CD4-positive, alpha-beta memory T cell (primary cell): ENCODE results near the gene MGME1. TPM values are rescaled to one million over a fixed set of nuclear protein-coding genes. Genes with fewer than 3 reads are reported as not detected.
A peak's percentile ranks its signal among the peaks of the same experiment; 100 is the strongest.

ENCODE experiments used
- CTCF ChIA-PET: fragments of 350-600 bp; sonication (Branson Sonifier 250); formaldehyde crosslinking; loops from one replicate; lab custom pipeline; 2021; ENCODE audit warnings: inconsistent platforms; ENCODE audit not compliant: partially characterized antibody; lab: Charles Lee
- POLR2A ChIA-PET: fragments of 350-600 bp; sonication (Branson Sonifier 250); formaldehyde crosslinking; loops from one replicate; lab custom pipeline; 2021; ENCODE audit not compliant: partially characterized antibody; lab: Charles Lee
- DNase-seq, 5 donors: peaks; one replicate each; pipeline versions ENCODE4 v3.0.0 to v3.0.0-alpha.2; 2020 to 2022; ENCODE audit warnings: mixed read lengths in 1 of 5
- H3K27ac ChIP-seq: one replicate; pipeline ENCODE4 v1.7.0; 2013; ENCODE audit warnings: low read depth, low read length
- H3K27me3 ChIP-seq: 2 replicates; pipeline ENCODE4 v1.7.0; 2013; ENCODE audit warnings: mild to moderate bottlenecking, low read length, moderate library complexity; ENCODE audit not compliant: insufficient read depth
- H3K36me3 ChIP-seq: 2 replicates; pipeline ENCODE4 v1.7.0; 2013; ENCODE audit warnings: mild to moderate bottlenecking, low read length, moderate library complexity; ENCODE audit not compliant: insufficient read depth
- H3K4me1 ChIP-seq: 2 replicates; pipeline ENCODE4 v1.7.0; 2013; ENCODE audit warnings: mild to moderate bottlenecking, low read length, moderate library complexity; ENCODE audit not compliant: insufficient read depth
- H3K4me3 ChIP-seq, 2 donors: one replicate each; pipeline ENCODE4 v1.7.0; 2013; ENCODE audit warnings: low read length in 2 of 2, mild to moderate bottlenecking in 1 of 2
- H3K9me3 ChIP-seq, 2 donors: one replicate each; pipeline ENCODE4 v1.7.0; 2013; ENCODE audit warnings: low read length in 2 of 2, control low read depth in 1 of 2; ENCODE audit not compliant: control insufficient read depth in 1 of 2
- H3K27ac Mint-ChIP-seq, 7 donors: one replicate each; pipeline ENCODE4 v1.8.0; 2020 to 2021; ENCODE audit warnings: mixed read lengths in 7 of 7, mild to moderate bottlenecking in 6 of 7, inconsistent platforms in 3 of 7, moderate library complexity in 3 of 7
- H3K27me3 Mint-ChIP-seq, 2 donors: one replicate each; pipeline ENCODE4 v1.8.0; 2020 to 2021; ENCODE audit warnings: mixed read lengths in 2 of 2
- H3K36me3 Mint-ChIP-seq, 2 donors: one replicate each; pipeline ENCODE4 v1.8.0; 2020 to 2021; ENCODE audit warnings: mixed read lengths in 2 of 2, inconsistent platforms in 1 of 2, mild to moderate bottlenecking in 1 of 2
- H3K4me1 Mint-ChIP-seq, 4 donors: one replicate each; pipeline ENCODE4 v1.8.0; 2020 to 2021; ENCODE audit warnings: mixed read lengths in 4 of 4, mild to moderate bottlenecking in 1 of 4
- H3K4me3 Mint-ChIP-seq, 8 donors: one replicate each; pipeline ENCODE4 v1.8.0; 2020 to 2021; ENCODE audit warnings: mixed read lengths in 8 of 8, mild to moderate bottlenecking in 7 of 8, moderate library complexity in 6 of 8, inconsistent platforms in 3 of 8
- H3K9me3 Mint-ChIP-seq, 8 donors: one replicate each; pipeline ENCODE4 v1.8.0; 2020 to 2021; ENCODE audit warnings: mixed read lengths in 8 of 8, mild to moderate bottlenecking in 5 of 8, inconsistent platforms in 3 of 8, moderate library complexity in 1 of 8
- intact Hi-C: fragments of 100-400 bp; cut with micrococcal nuclease; formaldehyde crosslinking; loops from one replicate; pipeline ENCODE4 v1.15.1; 2023
- polyA plus RNA-seq, 2 donors: library from polyadenylated mRNA; unstranded; fragments of 300-500 nt; fragmentation: Illumina TruSeq; gene quantifications; one replicate each; pipeline ENCODE4 v1.2.3, GENCODE V29; 2021
- total RNA-seq, 2 experiments: library from RNA; stranded (reverse); gene quantifications; one replicate each; pipeline ENCODE4 v1.2.3, GENCODE V29; 2021

The MGME1 gene
- total and polyA plus RNA-seq, 4 experiments from 2014 or later, result 7.4 to 17.0 (median 16.0) TPM

DNA sequence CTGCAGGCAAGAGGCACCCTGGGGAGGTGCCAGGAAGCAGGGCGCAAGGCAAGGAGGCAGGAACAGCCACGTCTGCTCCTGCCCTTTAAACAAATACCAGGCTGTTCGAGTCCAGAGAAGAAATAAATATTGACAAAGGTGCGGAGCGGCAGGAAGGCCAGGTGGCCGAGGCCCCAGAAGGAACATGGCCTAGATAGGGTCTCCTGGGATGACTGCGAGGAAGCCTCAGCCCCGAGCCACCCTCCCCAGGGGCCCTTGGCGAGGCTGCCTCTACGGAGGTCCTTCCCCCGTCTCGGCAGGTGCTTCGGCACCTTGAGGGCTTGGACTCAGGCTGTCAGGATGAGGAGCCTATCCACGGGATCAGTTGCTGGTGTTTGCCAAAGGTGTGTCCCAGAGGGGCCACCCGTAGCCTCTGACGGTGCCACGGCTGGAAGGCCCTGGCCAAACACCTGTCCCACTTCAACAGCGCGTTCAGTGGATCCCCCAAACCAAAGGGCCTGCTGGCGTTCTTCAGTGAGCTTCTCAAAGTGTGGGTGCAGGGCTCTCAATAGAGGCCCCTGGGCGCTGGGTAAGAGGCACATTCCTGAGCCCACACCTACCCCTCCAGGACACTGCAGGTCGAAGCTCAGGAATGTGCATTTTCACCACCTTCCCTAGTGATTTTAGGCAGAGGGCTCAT is 40.0 kb upstream of the MGME1 start:
- DNase-seq, result no peak
- H3K27ac ChIP-seq, result no peak overlapping the region
- H3K4me3 ChIP-seq, result no peak overlapping the region
- H3K4me1 ChIP-seq, result no peaks in the 10 kb centered on the region
- Mint-ChIP-seq H3K4me3 (no peak overlapping the region), H3K27me3 (peaks cover 1 to 5% of the 10 kb centered on the region in 2 donors), H3K4me1 (peaks cover 0 to 4% (median 0%) of the 10 kb centered on the region in 4 donors), H3K9me3 (peaks cover 0 to 7% (median 4%) of the 10 kb centered on the region in 8 donors), H3K36me3 (peaks cover 0 to 4% of the 10 kb centered on the region in 2 donors), H3K27ac (no peak overlapping the region)
- ChIA-PET POLR2A (no interaction called here), CTCF (no interaction called here)
- no peaks in the 10 kb centered on the region for H3K9me3 ChIP-seq
- H3K36me3 ChIP-seq, result no peaks in the 10 kb centered on the region
- intact Hi-C loops, result no loop called here
- no peaks in the 10 kb centered on the region for H3K27me3 ChIP-seq

DNA sequence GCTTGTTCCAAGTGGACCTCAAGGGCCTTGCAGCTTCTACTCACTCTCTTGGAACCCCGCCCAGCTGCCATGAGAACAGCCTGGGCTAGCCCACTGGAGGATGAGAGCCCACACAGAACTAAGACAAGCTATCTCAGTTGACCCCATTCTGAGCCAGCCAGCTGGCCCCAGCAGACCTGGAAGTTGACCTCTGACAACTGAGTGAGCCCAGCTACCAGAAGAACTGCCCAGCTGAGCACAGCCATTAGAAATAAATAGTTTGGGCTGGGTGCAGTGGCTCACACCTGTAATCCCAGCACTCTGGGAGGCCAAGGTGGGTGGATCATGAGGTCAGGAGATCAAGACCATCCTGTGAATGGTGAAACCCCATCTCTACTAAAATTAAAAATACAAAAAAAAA is 37.3 kb upstream of the MGME1 start:
- H3K9me3 ChIP-seq, result no peaks in the 10 kb centered on the region
- Mint-ChIP-seq H3K4me3 (no peak overlapping the region), H3K27ac (no peak overlapping the region), H3K4me1 (peaks cover 0 to 4% (median 0%) of the 10 kb centered on the region in 4 donors), H3K36me3 (peaks cover 0 to 4% of the 10 kb centered on the region in 2 donors), H3K9me3 (peaks cover 0 to 7% (median 4%) of the 10 kb centered on the region in 8 donors), H3K27me3 (peaks cover 0 to 5% of the 10 kb centered on the region in 2 donors)
- DNase-seq, result no peak
- H3K4me1 ChIP-seq, result no peaks in the 10 kb centered on the region
- H3K27me3 ChIP-seq, result no peaks in the 10 kb centered on the region
- no peak overlapping the region for H3K4me3 ChIP-seq
- ChIA-PET POLR2A (no interaction called here), CTCF (no interaction called here)
- no peaks in the 10 kb centered on the region for H3K36me3 ChIP-seq
- H3K27ac ChIP-seq, result no peak overlapping the region
- intact Hi-C loops, result no loop called here

DNA sequence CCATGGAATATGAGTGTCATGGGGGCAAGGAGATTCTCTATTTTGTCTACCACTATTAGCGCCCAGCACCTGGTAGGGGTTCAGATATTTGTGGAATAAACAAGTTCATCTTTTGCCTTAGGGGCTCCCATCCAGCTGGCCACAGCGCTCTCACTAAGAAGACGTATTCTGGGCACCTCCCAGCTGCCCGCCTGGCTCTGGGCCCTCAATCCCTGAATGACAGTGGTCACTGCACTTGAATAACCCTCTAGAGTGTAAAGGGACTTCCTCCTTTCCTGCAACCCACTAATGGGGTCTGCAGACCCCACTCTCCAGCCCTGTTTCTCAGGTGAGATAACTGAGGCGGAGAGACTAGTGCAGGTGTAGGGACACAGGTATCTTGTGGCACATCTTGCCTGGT is 36.4 kb upstream of the MGME1 start:
- Histone ChIP-seq H3K4me1 (no peaks in the 10 kb centered on the region), H3K27ac (no peak overlapping the region), H3K36me3 (no peaks in the 10 kb centered on the region), H3K4me3 (no peak overlapping the region), H3K27me3 (no peaks in the 10 kb centered on the region), H3K9me3 (no peaks in the 10 kb centered on the region)
- CTCF ChIA-PET, result no interaction called here
- POLR2A ChIA-PET, result no interaction called here
- intact Hi-C loops, result no loop called here
- Mint-ChIP-seq H3K36me3 (peaks cover 0 to 4% of the 10 kb centered on the region in 2 donors), H3K27me3 (peaks cover 0 to 5% of the 10 kb centered on the region in 2 donors), H3K4me1 (peaks cover 0 to 4% (median 0%) of the 10 kb centered on the region in 4 donors), H3K4me3 (no peak overlapping the region), H3K9me3 (peaks cover 0 to 7% (median 4%) of the 10 kb centered on the region in 8 donors), H3K27ac (no peak overlapping the region)
- no peak for DNase-seq

DNA sequence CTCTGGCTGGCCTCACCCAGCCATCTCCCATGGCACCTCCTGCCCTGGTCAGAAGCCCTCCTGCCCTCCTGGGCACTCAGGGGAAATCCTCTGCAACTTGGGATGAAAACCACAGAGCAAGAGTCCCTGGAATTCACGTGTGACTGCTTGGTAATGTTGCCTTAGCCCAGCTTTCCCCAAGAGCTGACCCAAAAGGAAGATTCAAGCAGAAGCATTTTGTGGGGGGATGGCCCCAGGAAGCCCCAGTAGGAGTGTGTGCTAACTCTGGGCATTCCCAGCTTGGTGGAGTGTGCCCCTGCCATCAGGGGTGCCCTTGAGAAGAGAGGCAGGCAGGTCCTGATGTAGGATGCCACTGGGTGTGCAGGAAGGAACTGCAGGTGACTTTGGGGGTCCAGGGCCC is 35.7 kb upstream of the MGME1 start:
- ChIA-PET POLR2A (interaction anchor here (0.6 kb wide), 1 partner anchor 62 kb away, joined by 3 read pairs; no protein-coding TSS in a partner anchor), CTCF (interaction anchor here (0.6 to 1.0 kb wide), 2 partner anchors 427 to 429 kb away, joined by 3 read pairs; no protein-coding TSS in a partner anchor)
- no peaks in the 10 kb centered on the region for H3K4me1 ChIP-seq
- Mint-ChIP-seq H3K9me3 (peaks cover 0 to 7% (median 4%) of the 10 kb centered on the region in 8 donors), H3K27me3 (peaks cover 0 to 3% of the 10 kb centered on the region in 2 donors), H3K4me1 (peaks cover 0 to 4% (median 0%) of the 10 kb centered on the region in 4 donors), H3K4me3 (no peak overlapping the region), H3K36me3 (peaks cover 0 to 4% of the 10 kb centered on the region in 2 donors), H3K27ac (no peak overlapping the region)
- H3K36me3 ChIP-seq, result no peaks in the 10 kb centered on the region
- no peaks in the 10 kb centered on the region for H3K27me3 ChIP-seq
- no peak overlapping the region for H3K27ac ChIP-seq
- no peak overlapping the region for H3K4me3 ChIP-seq
- intact Hi-C loops, result no loop called here
- DNase-seq, result no peak
- H3K9me3 ChIP-seq, result no peaks in the 10 kb centered on the region

DNA sequence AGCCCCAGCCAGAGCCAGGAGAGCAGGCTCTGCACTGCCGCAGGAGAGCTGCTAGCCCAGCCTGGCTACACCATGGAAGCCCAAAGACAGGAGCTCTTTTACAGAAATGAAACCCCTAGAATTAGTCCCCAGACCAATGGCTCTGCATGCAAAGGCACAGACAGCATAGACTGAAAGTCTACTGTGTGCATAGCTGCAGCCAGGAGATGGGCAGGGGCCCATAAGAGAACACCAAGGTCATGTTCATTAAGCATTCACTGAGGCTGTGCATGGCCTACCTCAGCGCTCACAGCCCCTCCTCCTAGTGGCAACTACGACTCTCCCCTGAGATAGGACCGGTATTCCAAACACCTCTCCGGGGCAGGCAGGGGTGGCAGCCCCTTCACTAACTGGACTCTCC is 35.1 kb upstream of the MGME1 start:
- H3K27ac Mint-ChIP-seq, result no peak overlapping the region
- H3K4me1 Mint-ChIP-seq, result peaks cover 0 to 4% (median under 1%) of the 10 kb centered on the region in 4 donors
- no peak for DNase-seq
- H3K4me3 Mint-ChIP-seq, result no peak overlapping the region
- peaks cover 0 to 4% of the 10 kb centered on the region in 2 donors for H3K36me3 Mint-ChIP-seq
- POLR2A ChIA-PET, result interaction anchor here (0.6 kb wide), 1 partner anchor 61 kb away, joined by 3 read pairs; no protein-coding TSS in a partner anchor
- no peaks in the 10 kb centered on the region for H3K27me3 ChIP-seq
- peaks cover 2% of the 10 kb centered on the region for H3K4me1 ChIP-seq
- H3K36me3 ChIP-seq, result no peaks in the 10 kb centered on the region
- H3K27me3 Mint-ChIP-seq, result peaks cover 0 to 3% of the 10 kb centered on the region in 2 donors
- CTCF ChIA-PET, result interaction anchor here (1.0 kb wide), 1 partner anchor 428 kb away, joined by 3 read pairs; no protein-coding TSS in a partner anchor
- peaks cover 0 to 7% (median 4%) of the 10 kb centered on the region in 8 donors for H3K9me3 Mint-ChIP-seq
- no peaks in the 10 kb centered on the region for H3K9me3 ChIP-seq
- H3K27ac ChIP-seq, result no peak overlapping the region
- H3K4me3 ChIP-seq, result no peak overlapping the region
- intact Hi-C loops, result no loop called here

DNA sequence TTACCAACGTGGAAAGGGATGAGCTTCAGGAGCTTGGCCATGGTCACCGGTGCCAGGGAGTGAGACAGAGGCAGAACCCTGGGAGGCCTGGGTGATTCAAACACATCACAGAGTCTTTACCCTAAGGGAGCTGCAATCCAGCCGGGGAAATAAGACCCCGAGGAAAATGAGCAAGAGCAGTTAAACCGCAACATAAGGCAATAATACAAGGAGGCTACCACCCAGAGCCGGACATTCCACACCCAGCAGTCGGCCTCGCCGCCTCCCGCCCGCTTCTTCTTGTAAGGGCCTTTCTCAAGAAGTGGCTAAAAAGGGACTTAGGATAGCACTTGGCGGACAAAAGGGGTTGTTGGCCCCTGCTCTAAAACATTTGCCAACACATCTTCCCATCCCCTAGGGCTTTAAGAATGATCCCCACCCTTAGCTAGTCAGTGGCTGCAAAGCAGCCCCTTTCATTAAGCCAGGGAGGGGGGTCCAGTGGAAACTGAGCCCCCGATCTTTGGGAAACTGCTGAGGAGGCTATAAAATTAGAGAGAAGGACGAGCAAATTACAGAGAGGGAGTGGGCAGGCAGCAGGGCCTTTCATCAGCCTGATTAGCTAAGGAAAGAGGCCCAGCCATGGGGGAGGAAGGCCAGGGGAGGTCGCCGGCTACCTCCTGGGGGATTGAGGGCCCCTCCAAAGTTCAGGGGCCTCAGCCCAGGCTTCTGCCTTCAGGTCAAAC is 34.5 kb upstream of the MGME1 start:
- Histone ChIP-seq H3K4me1 (peaks cover 8% of the 10 kb centered on the region), H3K9me3 (no peaks in the 10 kb centered on the region), H3K27ac (no peak overlapping the region), H3K36me3 (no peaks in the 10 kb centered on the region), H3K4me3 (no peak overlapping the region), H3K27me3 (no peaks in the 10 kb centered on the region)
- H3K4me1 Mint-ChIP-seq, result peaks cover 2 to 6% (median 4%) of the 10 kb centered on the region in 4 donors
- DNase-seq, result no peak
- H3K27me3 Mint-ChIP-seq, result peaks cover 0 to 3% of the 10 kb centered on the region in 2 donors
- peaks cover 0 to 7% (median 4%) of the 10 kb centered on the region in 8 donors for H3K9me3 Mint-ChIP-seq
- ChIA-PET CTCF (interaction anchor here (1.0 kb wide), 1 partner anchor 429 kb away, joined by 3 read pairs; no protein-coding TSS in a partner anchor), POLR2A (no interaction called here)
- no peak overlapping the region for H3K27ac Mint-ChIP-seq
- peaks cover 2 to 4% of the 10 kb centered on the region in 2 donors for H3K36me3 Mint-ChIP-seq
- H3K4me3 Mint-ChIP-seq, result no peak overlapping the region
- intact Hi-C loops, result no loop called here

DNA sequence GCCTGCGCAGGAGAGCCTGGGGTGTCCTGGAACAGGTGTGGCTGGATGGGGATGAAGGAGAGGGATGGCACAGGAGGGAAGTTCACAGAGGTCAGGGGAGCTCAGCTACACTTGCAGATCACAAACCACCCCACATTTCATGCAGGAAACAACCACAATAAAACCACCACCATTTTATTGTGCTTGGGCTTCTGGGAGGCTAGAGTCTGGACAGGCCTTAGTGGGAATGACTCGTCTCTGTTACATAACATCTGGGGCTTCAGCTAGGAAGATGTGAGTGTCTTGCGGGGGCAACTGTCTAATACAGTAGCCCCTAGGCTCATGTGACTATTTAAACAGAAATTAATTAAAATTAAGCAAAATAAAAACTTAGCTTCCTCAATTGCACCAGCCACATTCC is 33.6 kb upstream of the MGME1 start:
- no peak overlapping the region for H3K4me3 ChIP-seq
- Mint-ChIP-seq H3K9me3 (peaks cover 0 to 7% (median 4%) of the 10 kb centered on the region in 8 donors), H3K36me3 (peaks cover 2 to 4% of the 10 kb centered on the region in 2 donors), H3K4me1 (peaks cover 4 to 14% (median 11%) of the 10 kb centered on the region in 4 donors), H3K27ac (peak overlapping the region in 1 of 7 donors; percentile 29), H3K27me3 (peaks cover 0 to 3% of the 10 kb centered on the region in 2 donors), H3K4me3 (no peak overlapping the region)
- intact Hi-C loops, result no loop called here
- H3K27ac ChIP-seq, result no peak overlapping the region
- peaks cover 13% of the 10 kb centered on the region for H3K4me1 ChIP-seq
- no peak for DNase-seq
- CTCF ChIA-PET, result interaction anchor here (5.0 kb wide), 1 partner anchor 29 kb away, joined by 51 read pairs; the partner anchor contains the start of gene SNX5
- H3K9me3 ChIP-seq, result no peaks in the 10 kb centered on the region
- POLR2A ChIA-PET, result no interaction called here
- H3K27me3 ChIP-seq, result no peaks in the 10 kb centered on the region
- no peaks in the 10 kb centered on the region for H3K36me3 ChIP-seq
